ENCODE measurements around the gene ARSD. TPM values are rescaled to one million over a fixed set of nuclear protein-coding genes. Genes with fewer than 3 reads are reported as not detected.
A peak's percentile ranks its signal among the peaks of the same experiment; 100 is the strongest.
"Not testable (repeated sequence)": the region's sequence is repeated elsewhere in the genome, so short reads cannot be mapped to it uniquely, and the experiment has no call there.

Gene ARSD
- total RNA-seq, 1 donor: 69.7 TPM

- peak in 1 of 3 donors; percentile 15 for DNase-seq (ENCODE audit: low read depth in 2 of 3, low spot score in 2 of 3)
Measured at GRCh38 chrX:2894885-2895292, 34.2 kb downstream of the ARSD start.

- DNase-seq (ENCODE audit: low read depth in 2 of 3, low spot score in 2 of 3): no peak
Measured at GRCh38 chrX:2892816-2893215, 36.3 kb downstream of the ARSD start.

GRCh38 chrX:2890536-2891460 lies 38.3 kb downstream of the ARSD start:
- DNase-seq (ENCODE audit: low read depth in 2 of 3, low spot score in 2 of 3): not testable (repeated sequence)

GRCh38 chrX:2889706-2890490 lies 39.2 kb downstream of the ARSD start:
- DNase-seq (ENCODE audit: low read depth in 2 of 3, low spot score in 2 of 3): peak in 1 of 3 donors; percentile 25

DNA sequence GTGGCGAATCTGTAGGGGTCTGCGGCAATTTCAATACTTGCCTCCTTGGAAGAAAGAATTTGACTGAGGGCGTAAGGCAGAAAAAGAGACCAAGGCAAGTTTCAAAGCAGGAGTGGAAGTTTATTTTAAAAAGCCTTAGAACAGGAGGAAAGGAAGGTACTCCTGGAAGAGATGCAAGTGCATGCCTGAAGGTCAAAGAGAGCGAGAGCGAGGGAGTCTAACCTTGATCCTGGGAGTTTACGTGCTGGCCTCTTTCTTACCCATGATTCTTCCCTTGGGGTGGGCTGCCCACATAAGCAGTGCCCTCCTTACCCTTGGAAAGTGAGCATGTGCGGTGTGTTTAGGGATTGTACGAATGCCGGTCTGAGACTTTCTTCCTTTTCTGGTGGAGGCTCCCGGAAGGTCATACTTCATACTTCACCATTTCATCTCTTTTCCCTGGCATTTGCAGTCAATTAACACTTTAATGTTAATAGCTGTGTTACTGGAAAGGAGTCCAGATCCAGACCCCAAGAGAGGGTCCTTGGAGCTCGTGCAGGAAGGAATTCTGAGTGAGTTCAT lies 40.0 kb downstream of the ARSD start:
- no peak for DNase-seq (ENCODE audit: low read depth in 2 of 3, low spot score in 2 of 3)

DNA sequence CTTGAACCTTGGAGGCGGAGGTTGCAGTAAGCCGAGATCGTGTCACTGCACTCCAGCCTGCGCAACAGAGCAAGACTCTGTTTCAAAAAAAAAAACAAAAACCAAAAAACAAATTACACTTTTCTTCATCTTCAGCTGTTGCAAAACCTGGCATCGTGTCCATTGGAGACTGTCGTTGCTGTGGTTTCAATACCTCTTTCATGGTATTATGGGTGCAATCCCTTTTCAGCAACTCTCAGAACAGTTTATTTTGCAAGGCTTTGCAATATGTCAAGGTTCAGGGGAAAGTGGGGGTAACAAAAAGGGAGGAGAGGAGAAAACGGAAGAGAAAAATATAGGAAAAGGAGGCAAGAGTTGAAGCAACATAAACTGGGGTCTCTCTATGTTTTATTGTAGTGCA lies 40.8 kb downstream of the ARSD start:
- DNase-seq (ENCODE audit: low read depth in 2 of 3, low spot score in 2 of 3): no peak

DNA sequence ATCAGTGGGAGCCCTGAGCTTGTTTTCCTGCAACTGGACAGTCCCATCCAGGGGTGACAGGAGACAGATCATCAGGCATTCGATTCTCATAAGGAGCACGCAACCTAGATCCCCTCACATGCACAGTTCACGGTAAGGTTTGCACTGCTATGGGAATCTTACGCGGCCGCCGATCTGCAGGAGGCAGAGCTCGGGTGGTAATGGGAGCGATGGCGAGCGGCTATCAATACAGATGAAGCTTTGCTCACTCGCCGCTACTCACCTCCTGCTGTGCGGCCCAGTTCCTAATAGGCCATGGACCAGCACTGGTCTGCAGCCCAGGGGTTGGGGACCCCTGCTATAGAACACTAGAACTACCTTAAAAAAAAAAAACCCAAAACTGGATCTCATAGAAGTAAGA lies 45.4 kb downstream of the ARSD start:
- no peak for DNase-seq (ENCODE audit: low read depth in 2 of 3, low spot score in 2 of 3)

DNA sequence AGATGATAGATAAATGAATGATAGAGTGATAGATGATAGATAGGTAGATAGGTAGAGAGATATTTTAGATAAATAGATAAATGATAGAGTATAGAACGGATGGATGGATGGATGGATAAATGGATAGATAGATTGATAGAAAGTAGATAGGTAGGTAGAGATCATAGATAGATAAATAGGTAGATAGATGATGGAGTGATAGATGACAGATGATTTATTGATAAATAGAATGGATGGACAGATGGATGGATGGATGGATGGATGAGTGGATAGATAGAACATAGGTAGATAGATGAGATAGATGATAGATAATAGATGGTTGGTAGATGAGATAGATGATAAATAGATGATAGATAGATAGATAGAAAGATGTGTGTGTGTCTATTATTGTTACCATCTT lies 49.5 kb downstream of the ARSD start:
- DNase-seq (ENCODE audit: low read depth in 2 of 3, low spot score in 2 of 3): no peak

- DNase-seq (ENCODE audit: low read depth in 2 of 3, low spot score in 2 of 3): no peak
Measured at GRCh38 chrX:2878563-2878962, 50.6 kb downstream of the ARSD start.

- no peak for DNase-seq (ENCODE audit: low read depth in 2 of 3, low spot score in 2 of 3)
Measured at GRCh38 chrX:2875798-2876399, 53.2 kb downstream of the ARSD start.

- no peak for DNase-seq (ENCODE audit: low read depth in 2 of 3, low spot score in 2 of 3)
Measured at GRCh38 chrX:2875136-2875481, 54.0 kb downstream of the ARSD start.

GRCh38 chrX:2874222-2875135 lies 54.7 kb downstream of the ARSD start:
- DNase-seq (ENCODE audit: low read depth in 2 of 3, low spot score in 2 of 3): no peak

DNA sequence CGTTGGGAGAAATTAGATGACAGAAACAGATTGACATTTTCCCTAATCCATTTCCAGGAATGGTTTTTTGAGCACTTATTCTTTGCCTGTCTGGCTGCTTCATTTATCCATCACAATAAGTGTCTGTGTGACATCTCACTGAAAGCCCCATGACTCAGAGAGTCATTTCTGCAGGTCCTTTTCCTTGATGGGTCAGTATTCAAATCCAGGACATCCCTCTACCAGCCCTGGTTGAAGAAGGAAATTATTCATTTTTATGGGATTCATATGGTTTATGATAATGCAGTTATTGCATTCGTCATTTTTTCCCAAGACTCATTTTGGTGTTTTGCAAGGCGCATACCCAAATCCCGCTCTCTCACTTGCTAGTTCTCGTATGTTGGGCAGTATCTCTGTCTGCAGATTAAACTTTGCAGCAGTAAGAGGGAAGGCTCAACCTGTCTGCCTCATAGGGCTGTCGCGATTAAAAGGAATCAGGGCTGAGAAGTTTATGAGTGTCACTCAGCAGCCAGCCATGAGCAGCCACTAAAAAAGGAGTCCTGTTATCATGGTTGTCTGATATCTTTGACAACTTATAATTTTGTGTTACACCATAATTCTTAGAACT lies 56.4 kb downstream of the ARSD start:
- DNase-seq (ENCODE audit: low read depth in 2 of 3, low spot score in 2 of 3): no peak

DNA sequence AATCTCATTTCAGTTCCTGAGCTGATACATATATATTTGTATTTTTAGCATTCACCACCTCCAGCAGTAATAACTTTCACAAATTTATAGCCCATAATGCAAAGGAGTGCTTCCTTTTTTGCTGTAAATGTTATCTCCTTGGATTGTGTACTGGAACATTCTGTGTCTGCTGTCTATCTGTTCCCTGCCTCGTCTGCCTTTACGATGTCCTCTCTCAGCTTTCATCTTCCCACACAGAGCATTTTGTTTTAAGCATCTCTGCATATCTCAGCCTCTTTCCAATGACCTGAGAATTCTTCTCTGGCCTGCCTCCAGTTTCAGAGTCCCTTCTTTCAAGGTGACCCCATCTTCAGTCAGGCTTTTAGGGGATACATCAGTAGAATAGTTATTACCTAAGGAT lies 57.3 kb downstream of the ARSD start:
- DNase-seq (ENCODE audit: low read depth in 2 of 3, low spot score in 2 of 3): no peak

GRCh38 chrX:2870650-2871049 lies 58.5 kb downstream of the ARSD start:
- DNase-seq (ENCODE audit: low read depth in 2 of 3, low spot score in 2 of 3): no peak

- no peak for DNase-seq (ENCODE audit: low read depth in 2 of 3, low spot score in 2 of 3)
Measured at GRCh38 chrX:2867206-2867605, 61.9 kb downstream of the ARSD start.

DNA sequence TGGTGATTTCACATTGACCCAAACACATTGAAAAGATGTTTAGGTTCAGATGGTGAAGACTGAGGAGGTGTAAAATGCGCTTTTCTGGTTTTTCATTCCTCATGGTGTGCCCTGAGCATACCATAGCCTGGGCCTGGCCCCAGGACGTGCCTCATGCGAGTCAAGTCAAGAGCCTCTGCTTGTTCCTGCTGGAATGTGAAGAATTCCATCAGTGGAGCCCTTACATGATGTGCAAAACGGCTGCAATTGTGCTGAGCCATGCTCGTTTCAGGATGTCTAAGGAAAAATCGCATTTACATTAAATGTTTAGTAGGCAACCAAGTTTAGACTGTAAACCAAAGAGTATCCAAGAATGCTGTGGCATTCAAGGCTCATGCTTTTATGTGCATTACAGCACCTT lies 65.5 kb downstream of the ARSD start:
- no peak for DNase-seq (ENCODE audit: low read depth in 2 of 3, low spot score in 2 of 3)

DNA sequence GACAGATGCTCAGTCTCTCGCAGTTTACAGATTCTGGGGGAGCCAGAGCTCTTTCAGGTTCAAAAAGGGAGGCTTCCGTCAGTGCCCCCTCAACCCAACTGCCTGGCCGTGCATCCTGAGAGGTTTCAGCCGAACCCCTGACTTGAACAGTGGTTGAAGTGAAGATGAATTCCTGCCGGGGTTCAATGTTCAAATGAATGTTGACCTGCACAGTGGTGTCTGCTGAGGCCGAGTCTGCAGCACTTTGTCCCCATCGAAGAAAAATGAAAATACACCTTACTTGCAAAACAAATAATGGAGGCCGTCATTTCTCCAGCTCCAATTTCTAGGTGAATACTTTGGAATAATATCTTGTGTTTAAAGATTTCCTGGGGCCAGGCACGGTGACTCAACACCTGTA lies 66.7 kb downstream of the ARSD start:
- no peak for DNase-seq (ENCODE audit: low read depth in 2 of 3, low spot score in 2 of 3)

- DNase-seq (ENCODE audit: low read depth in 2 of 3, low spot score in 2 of 3): no peak
Measured at GRCh38 chrX:2859197-2859797, 69.8 kb downstream of the ARSD start.

Measured in hematopoietic multipotent progenitor cell (in vitro differentiated cells).